Endothelial cell of umbilical vein (primary cell): ENCODE measurements around the gene EIF4E. TPM values are rescaled to one million over a fixed set of nuclear protein-coding genes. Genes with fewer than 3 reads are reported as not detected.
"Not testable (repeated sequence)": the region's sequence is repeated elsewhere in the genome, so short reads cannot be mapped to it uniquely, and the experiment has no call there.

Experiments used
- BruUV-seq: library from RNA; stranded (reverse); fragments of 400-500 nt; replicated peaks from 2 replicates; lab custom pipeline; 2021; lab: Mats Ljungman, UMichigan
- CTCF ChIA-PET: fragments of 300-600, 350-600 bp; sonication (Branson Sonifier 250); formaldehyde crosslinking; loops from one replicate; lab custom pipeline; 2021; ENCODE audit warnings: antibody characterized with exemption, inconsistent platforms; lab: Charles Lee
- POLR2A ChIA-PET: fragments of 300-600, 350-600 bp; sonication (Branson Sonifier 250); formaldehyde crosslinking; loops from one replicate; lab custom pipeline; 2021; ENCODE audit warnings: antibody characterized with exemption, inconsistent platforms; lab: Charles Lee
- DNase-seq: peaks from one replicate; pipeline ENCODE4 v3.0.0-alpha.2; 2011; ENCODE audit warnings: low read depth, low spot score
- FAIRE-seq: peaks from 2 replicates; lab custom pipeline; 2011; peaks lifted over from hg19 to GRCh38; lab: Jason Lieb, UNC
- H2AFZ ChIP-seq: 2 replicates; pipeline ENCODE4 v1.6.0; 2012; ENCODE audit warnings: low read depth, low read length, control low read depth, inconsistent platforms
- H3K27ac ChIP-seq: 2 replicates; pipeline ENCODE4 v1.5.1; 2011; ENCODE audit warnings: low read depth, mild to moderate bottlenecking, control low read depth, low read length, moderate library complexity; ENCODE audit not compliant: insufficient read depth
- H3K27me3 ChIP-seq, 2 experiments: 2 replicates each; pipeline versions ENCODE4 v1.6.0 to v1.6.1; 2011; ENCODE audit warnings: low read length in 2 of 2, mixed read lengths in 1 of 2; ENCODE audit not compliant: control insufficient read depth in 2 of 2, insufficient read depth in 2 of 2
- H3K36me3 ChIP-seq, 2 experiments: 2 replicates in 1 of 2; 3 replicates in 1 of 2; pipeline ENCODE4 v1.5.1; 2011; ENCODE audit warnings: low read length in 2 of 2, mild to moderate bottlenecking in 1 of 2, moderate library complexity in 1 of 2; ENCODE audit not compliant: control insufficient read depth in 2 of 2, insufficient read depth in 2 of 2; ENCODE audit errors: extremely low read depth in 1 of 2
- H3K4me1 ChIP-seq: 3 replicates; pipeline ENCODE4 v1.5.1; 2011; ENCODE audit warnings: mild to moderate bottlenecking, low read length; ENCODE audit not compliant: control insufficient read depth, insufficient read depth; ENCODE audit errors: extremely low read depth
- H3K4me2 ChIP-seq: 2 replicates; pipeline ENCODE4 v1.6.1; 2011; ENCODE audit warnings: low read length, control low read depth, mixed read lengths; ENCODE audit not compliant: insufficient read depth
- H3K4me3 ChIP-seq, 3 experiments: fragments of 200-600 bp in 1 of 3; sonication (generic), shearing (Covaris generic) in 1 of 3; replicated peaks in 1 of 3; 2 replicates each; pipeline ENCODE4 v1.5.1; 2011 to 2016; ENCODE audit warnings: control low read depth in 3 of 3, low read length in 3 of 3, mild to moderate bottlenecking in 2 of 3, inconsistent platforms in 1 of 3, low read depth in 1 of 3, moderate library complexity in 1 of 3; ENCODE audit not compliant: insufficient read depth in 1 of 3
- H3K79me2 ChIP-seq: 2 replicates; pipeline ENCODE4 v1.6.0; 2012; ENCODE audit warnings: low read length, inconsistent platforms; ENCODE audit not compliant: control insufficient read depth, insufficient read depth
- H3K9ac ChIP-seq: replicated peaks from 2 replicates; pipeline ENCODE3; 2011; ENCODE audit warnings: low read length, control low read depth; ENCODE audit not compliant: insufficient read depth; ENCODE audit errors: extremely low read depth
- H3K9me1 ChIP-seq: replicated peaks from 3 replicates; pipeline ENCODE4 v1.6.0; 2011; ENCODE audit warnings: mild to moderate bottlenecking, low read length; ENCODE audit not compliant: control insufficient read depth, insufficient read depth; ENCODE audit errors: extremely low read depth
- H3K9me3 ChIP-seq: replicated peaks from 2 replicates; pipeline ENCODE4 v1.5.1; 2012; ENCODE audit warnings: low read length, inconsistent platforms; ENCODE audit not compliant: control insufficient read depth, insufficient read depth
- H4K20me1 ChIP-seq: replicated peaks from 2 replicates; pipeline ENCODE3; 2011; ENCODE audit warnings: mild to moderate bottlenecking, low read length; ENCODE audit not compliant: control insufficient read depth, insufficient read depth; ENCODE audit errors: extremely low read depth
- EZH2 ChIP-seq: IDR thresholded peaks from 2 replicates; pipeline ENCODE4 v1.6.1; 2012; ENCODE audit warnings: borderline replicate concordance, low read depth, mild to moderate bottlenecking, moderate library complexity, low read length, inconsistent platforms; ENCODE audit not compliant: severe bottlenecking
- FOS ChIP-seq: IDR thresholded peaks from 2 replicates; pipeline ENCODE4 v1.6.1; 2011; ENCODE audit warnings: mild to moderate bottlenecking, low read length, moderate library complexity, borderline replicate concordance; ENCODE audit not compliant: insufficient read depth
- JUN ChIP-seq: IDR thresholded peaks from 2 replicates; pipeline ENCODE4 v1.6.1; 2011; ENCODE audit warnings: borderline replicate concordance, low read depth; ENCODE audit not compliant: insufficient read length, insufficient read depth
- POLR2A ChIP-seq: IDR thresholded peaks from 2 replicates; pipeline ENCODE4 v1.6.1; 2012; ENCODE audit warnings: low read depth, mild to moderate bottlenecking, control low read depth, low read length
- dilution Hi-C: fragments of 300-500 bp; cut with MboI; formaldehyde crosslinking; loops from one replicate; pipeline ENCODE4 v1.15.0; 2019; ENCODE audit warnings: low sequenced_read_pairs; ENCODE audit not compliant: extremely low pct_ligation_motif_present
- intact Hi-C: fragments of 100-400 bp; cut with micrococcal nuclease; formaldehyde crosslinking; loops from one replicate; pipeline ENCODE4 v1.10.0; 2022
- polyA plus RNA-seq, 4 experiments: library from polyadenylated mRNA; depleted of rRNA in 3 of 4; stranded (reverse) in 3 of 4; unstranded in 1 of 4; fragments of >200 nt; gene quantifications; 2 replicates each; pipeline versions ENCODE4 v1.2.1 to v1.2.3, GENCODE V29; 2011 to 2012; ENCODE audit warnings: missing spikeins in 1 of 4
- total RNA-seq: library from RNA; stranded (reverse); gene quantifications from 2 replicates; pipeline ENCODE4 v1.2.3, GENCODE V29; 2021
- TF ChIP-seq, protein P1 (sequence below), 2 donors: IDR thresholded peaks; 1 replicate in 1 of 2; 2 replicates in 1 of 2; pipeline ENCODE4 v1.5.1; 2011; ENCODE audit warnings: low read length in 2 of 2, mild to moderate bottlenecking in 2 of 2, moderate library complexity in 2 of 2, control low read depth in 1 of 2, inconsistent platforms in 1 of 2, low read depth in 1 of 2; ENCODE audit not compliant: insufficient read depth in 1 of 2; ENCODE audit errors: extremely low read depth in 1 of 2

The EIF4E gene
- total and polyA plus RNA-seq, 2 donors (not counting 3 experiments of a cell fraction or from before 2014, with no cell fraction given): 40.3 to 107 TPM

DNA sequence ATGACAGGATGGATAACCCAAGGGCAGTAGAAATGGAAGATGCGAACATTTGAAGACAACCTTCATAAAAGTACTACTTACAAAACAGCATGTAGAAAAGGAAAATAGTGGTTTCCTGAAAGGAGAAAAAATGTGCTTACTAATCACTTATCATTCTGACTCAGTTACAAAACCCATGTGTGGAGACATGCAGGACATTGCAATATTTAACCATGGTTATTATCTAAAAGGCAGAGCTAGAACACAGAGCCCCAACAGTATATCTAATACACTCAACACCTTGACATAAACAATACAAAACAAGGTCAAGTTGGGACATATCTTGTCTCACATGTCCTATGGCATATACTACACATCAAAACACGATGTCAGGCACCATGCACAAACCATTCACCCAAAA, 55.9 kb downstream of the EIF4E start:
- H2AFZ ChIP-seq: no peak overlapping the region
- intact Hi-C loops (no loop called here), dilution Hi-C loops (no loop called here)
- H3K9me1 ChIP-seq: no peaks in the 10 kb centered on the region
- no peak overlapping the region for H3K9ac ChIP-seq
- BruUV-seq: no TSS peak
- H3K27ac ChIP-seq: no peak overlapping the region
- no peaks in the 10 kb centered on the region for H3K9me3 ChIP-seq
- no peaks in the 10 kb centered on the region for H3K27me3 ChIP-seq
- no peak overlapping the region for H3K4me2 ChIP-seq
- no peaks in the 10 kb centered on the region for H3K4me1 ChIP-seq
- FAIRE-seq (no peak), DNase-seq (no peak)
- ChIA-PET POLR2A (no interaction called here), CTCF (no interaction called here)
- no peaks in the 10 kb centered on the region for H3K79me2 ChIP-seq
- no peak overlapping the region for H3K4me3 ChIP-seq
- no peaks in the 10 kb centered on the region for H4K20me1 ChIP-seq
- no peaks in the 10 kb centered on the region for H3K36me3 ChIP-seq
- TF ChIP-seq JUN: no peak
- TF ChIP-seq EZH2: no peak
- no peak for TF ChIP-seq FOS
- no peak for TF ChIP-seq POLR2A
- TF ChIP-seq, protein P1, sequence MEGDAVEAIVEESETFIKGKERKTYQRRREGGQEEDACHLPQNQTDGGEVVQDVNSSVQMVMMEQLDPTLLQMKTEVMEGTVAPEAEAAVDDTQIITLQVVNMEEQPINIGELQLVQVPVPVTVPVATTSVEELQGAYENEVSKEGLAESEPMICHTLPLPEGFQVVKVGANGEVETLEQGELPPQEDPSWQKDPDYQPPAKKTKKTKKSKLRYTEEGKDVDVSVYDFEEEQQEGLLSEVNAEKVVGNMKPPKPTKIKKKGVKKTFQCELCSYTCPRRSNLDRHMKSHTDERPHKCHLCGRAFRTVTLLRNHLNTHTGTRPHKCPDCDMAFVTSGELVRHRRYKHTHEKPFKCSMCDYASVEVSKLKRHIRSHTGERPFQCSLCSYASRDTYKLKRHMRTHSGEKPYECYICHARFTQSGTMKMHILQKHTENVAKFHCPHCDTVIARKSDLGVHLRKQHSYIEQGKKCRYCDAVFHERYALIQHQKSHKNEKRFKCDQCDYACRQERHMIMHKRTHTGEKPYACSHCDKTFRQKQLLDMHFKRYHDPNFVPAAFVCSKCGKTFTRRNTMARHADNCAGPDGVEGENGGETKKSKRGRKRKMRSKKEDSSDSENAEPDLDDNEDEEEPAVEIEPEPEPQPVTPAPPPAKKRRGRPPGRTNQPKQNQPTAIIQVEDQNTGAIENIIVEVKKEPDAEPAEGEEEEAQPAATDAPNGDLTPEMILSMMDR (IDR thresholded peaks at IDR 0.05; ENCODE audit: extremely low read depth in 1 of 2, insufficient read depth in 1 of 2, low read depth in 1 of 2, low read length in 2 of 2): no peak

DNA sequence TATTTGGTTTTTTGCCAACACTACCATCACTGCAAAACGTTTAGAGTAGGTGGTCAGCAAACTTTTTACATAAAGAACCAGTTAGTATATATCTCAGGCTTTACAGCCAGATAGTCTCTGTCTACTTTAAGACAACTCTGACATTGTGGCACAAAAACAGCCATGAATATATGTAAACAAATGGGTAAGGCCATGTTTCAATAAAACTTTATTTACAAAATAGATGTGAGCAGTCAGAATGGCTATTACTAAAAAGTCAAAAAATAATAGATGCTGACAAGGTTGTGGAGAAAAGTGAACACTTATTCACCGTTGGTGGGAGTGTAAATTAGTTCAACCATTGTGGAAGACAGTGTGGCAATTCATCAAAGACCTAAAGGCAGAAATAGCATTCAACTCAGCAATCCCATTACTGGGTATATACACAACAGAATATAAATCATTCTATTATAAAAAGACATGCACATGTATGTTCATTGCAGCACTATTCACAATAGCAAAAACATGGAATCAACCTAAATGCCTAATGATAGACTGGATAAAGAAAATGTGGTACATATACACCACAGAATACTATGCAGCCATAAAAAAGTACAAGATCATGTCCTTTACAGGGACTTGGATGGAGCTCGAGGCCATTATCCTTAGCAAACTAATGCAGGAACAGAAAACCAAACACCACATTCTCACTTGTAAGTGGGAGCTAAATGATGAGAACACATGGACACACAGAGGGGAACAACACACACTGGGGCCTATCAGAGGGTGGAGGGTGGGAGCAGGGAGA, 56.6 kb downstream of the EIF4E start:
- H3K4me3 ChIP-seq, H3K27ac ChIP-seq, H3K79me2 ChIP-seq, dilution Hi-C loops, BruUV-seq, H3K9me3 ChIP-seq, DNase-seq, CTCF ChIA-PET, FAIRE-seq, H3K4me1 ChIP-seq, H3K27me3 ChIP-seq, H2AFZ ChIP-seq, H3K36me3 ChIP-seq, H3K4me2 ChIP-seq, H3K9me1 ChIP-seq, H4K20me1 ChIP-seq, H3K9ac ChIP-seq, POLR2A ChIA-PET, intact Hi-C loops: not testable (repeated sequence)
